Measurements from ENCODE around the gene PDE10A.

The PDE10A gene

GRCh38 chr6:165306955-165307354 is 356.1 kb downstream of the PDE10A start:
- no peak overlapping the region for H3K27ac ChIP-seq
- TF ChIP-seq CTCF (conservative IDR thresholded peaks at IDR 0.05) (no peak), ZFX (IDR thresholded peaks at IDR 0.05) (no peak)

DNA sequence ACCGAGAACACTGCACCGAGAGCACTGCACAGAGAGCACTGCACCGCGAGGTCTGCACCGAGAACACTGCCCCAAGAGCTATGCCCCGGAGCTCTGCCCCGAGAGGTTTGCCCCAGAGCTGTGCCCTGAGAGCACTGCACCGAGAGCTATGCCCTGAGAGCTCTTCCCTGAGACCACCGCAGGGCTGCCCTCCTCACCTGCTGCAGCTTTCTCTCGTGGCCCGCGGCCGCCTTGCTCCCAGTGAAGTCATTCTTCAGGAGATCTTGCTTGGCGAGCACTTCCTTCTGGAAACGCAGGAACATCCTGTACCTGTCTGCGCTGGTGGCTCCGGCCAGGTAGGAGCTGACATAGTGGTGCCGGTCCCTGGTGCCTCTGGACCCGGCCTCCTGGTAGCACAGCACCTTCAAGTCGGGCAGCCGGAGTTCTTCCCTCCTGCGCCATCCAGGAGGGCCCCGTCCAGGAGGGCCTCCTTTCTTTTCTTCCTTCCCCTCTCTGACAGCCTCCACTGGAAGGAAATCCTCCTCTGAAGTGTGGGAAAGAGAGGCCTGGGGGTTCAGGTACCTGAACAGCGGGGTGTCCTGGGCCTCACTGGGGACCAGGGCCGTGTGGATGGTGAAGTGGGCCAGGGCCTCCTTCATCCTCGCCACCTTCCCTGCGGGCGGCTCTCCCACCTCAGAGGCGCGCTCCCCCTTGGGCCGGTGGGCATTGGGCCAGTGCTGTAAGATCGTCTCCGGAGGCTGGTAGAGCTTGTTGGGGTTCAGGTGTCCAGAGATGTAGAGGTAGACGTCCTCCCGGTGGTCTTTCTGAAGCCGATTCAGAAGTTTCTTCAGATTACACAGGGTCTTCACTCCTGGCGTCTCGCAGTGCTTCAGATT is 361.4 kb downstream of the PDE10A start:
- no peak overlapping the region for H3K27ac ChIP-seq
- TF ChIP-seq CTCF (conservative IDR thresholded peaks at IDR 0.05): no peak
- TF ChIP-seq ZFX (IDR thresholded peaks at IDR 0.05): no peak

DNA sequence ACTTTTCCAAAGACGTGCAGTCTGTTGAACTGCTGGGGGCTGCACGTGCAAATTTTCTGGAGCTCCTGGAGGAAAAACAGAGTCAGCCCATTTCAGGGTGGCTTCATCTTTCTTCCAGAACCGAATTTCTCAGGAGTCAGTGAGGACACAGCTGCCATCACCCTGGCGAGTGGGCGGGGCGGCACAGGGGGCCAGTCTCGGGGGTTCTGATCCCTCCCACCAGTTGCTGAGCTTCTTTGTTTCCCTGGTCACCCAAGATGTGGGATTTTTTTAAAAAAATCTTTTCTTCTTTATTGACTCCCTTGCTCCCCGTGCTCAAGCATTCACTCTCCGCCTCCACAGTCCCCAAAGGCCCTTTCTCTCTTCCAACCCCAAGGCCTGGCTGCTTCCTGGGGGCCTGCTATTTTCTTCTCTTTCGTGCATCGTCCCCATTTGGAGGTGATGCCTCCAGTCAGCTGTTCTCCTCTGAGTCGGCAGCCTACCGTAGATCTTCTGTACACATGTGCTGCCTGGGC is 362.6 kb downstream of the PDE10A start:
- H3K27ac ChIP-seq: no peak overlapping the region

DNA sequence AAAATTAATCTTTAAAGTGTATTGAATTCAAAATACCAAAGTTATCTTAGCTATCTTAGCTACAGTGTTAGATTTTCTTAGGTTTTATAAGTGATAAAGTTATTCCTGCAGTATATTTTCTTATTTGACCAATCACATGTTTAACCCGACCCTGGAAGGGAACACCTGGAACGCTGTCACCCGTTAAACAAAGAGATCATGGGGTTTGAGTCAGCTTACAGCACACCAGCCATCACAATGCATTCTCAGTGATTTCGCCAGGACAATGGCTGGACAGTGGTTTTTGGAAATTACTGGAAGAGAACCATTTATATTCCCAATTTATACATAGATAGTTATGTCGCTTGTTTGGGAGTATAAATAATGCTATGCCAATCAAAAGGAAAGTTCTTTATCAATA is 364.2 kb downstream of the PDE10A start:
- TF ChIP-seq ZFX (IDR thresholded peaks at IDR 0.05) (no peak), CTCF (conservative IDR thresholded peaks at IDR 0.05) (no peak)

More for the DNA sequence above, 362.6 kb downstream of the PDE10A start:
- no peak for TF ChIP-seq ZFX (IDR thresholded peaks at IDR 0.05)
- TF ChIP-seq CTCF (conservative IDR thresholded peaks at IDR 0.05): no peak

DNA sequence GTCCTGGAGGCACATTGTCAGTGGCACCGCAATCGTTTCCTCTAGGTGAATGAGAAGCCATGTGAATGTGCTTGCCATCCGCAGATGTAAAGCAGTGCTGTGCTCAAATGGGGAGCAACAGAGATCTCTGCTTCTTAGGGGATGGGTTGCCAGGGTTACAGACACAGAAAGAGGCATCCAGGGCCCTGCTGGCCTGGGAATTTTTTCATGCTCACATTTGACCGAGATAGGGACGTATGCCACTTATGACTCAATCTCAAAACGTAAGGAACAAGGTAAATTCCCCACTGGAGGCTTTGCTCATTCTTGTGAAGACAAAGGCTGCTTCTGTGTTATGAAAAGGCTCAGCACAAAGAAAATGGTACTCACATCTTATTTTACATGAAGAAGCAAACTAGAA is 364.6 kb downstream of the PDE10A start:
- TF ChIP-seq ZFX (IDR thresholded peaks at IDR 0.05) (no peak), CTCF (conservative IDR thresholded peaks at IDR 0.05) (no peak)
- H3K27ac ChIP-seq: no peak overlapping the region

More for the DNA sequence above, 364.2 kb downstream of the PDE10A start:
- no peak overlapping the region for H3K27ac ChIP-seq

DNA sequence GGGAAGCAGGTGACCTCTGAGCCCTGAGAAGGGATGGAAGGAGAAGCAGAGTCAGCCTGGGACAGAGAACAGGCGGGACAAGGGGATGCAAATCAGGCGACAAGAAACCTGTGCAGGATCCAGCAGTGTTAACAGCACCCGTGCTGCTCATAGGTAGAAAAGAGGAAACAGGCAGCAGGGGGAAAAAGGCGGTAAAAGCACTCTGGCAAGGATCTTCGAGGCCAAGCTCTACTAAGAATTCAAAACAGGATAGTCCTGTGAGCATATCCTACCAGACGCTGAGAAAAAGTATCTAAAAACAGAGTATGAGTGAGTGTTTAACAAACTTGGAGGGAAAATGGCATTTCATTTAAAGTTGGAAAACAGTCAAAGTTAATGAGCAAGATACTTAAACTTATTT is 370.4 kb downstream of the PDE10A start:
- no peak for TF ChIP-seq CTCF (conservative IDR thresholded peaks at IDR 0.05)
- TF ChIP-seq ZFX (IDR thresholded peaks at IDR 0.05): no peak
- no peak overlapping the region for H3K27ac ChIP-seq
